ENCODE measurements around the gene SHISAL2B. TPM values are rescaled to one million over a fixed set of nuclear protein-coding genes. Genes with fewer than 3 reads are reported as not detected.

Gene SHISAL2B
- total and polyA plus RNA-seq, 4 donors: not detected

- Histone ChIP-seq H3K36me3 (ENCODE audit: control insufficient read depth in 4 of 4, insufficient read depth in 3 of 4, low read depth in 1 of 4, low read length in 3 of 4) (no peaks in the 10 kb centered on the region), H3K9ac (ENCODE audit: low read depth in 1 of 2, low read length in 2 of 2) (no peak overlapping the region), H3K4me1 (ENCODE audit: control insufficient read depth in 4 of 4, insufficient read depth in 4 of 4, low read length in 3 of 4) (no peaks in the 10 kb centered on the region), H3K27ac (ENCODE audit: low read depth in 1 of 2, low read length in 2 of 2) (no peak overlapping the region), H3K27me3 (ENCODE audit: control insufficient read depth in 4 of 4, insufficient read depth in 4 of 4, low read length in 3 of 4) (no peaks in the 10 kb centered on the region), H3K9me3 (ENCODE audit: control insufficient read depth in 4 of 4, low read length in 3 of 4) (no peaks in the 10 kb centered on the region), H3K4me3 (ENCODE audit: low read depth in 1 of 3, low read length in 3 of 3) (no peak overlapping the region)
- 98% methylated on average over 1 of the region's 1 CpG for WGBS
- TF ChIP-seq SP1 (IDR thresholded peaks at IDR 0.05) (no peak), ZBTB33 (IDR thresholded peaks at IDR 0.05) (no peak)
- DNase-seq (ENCODE audit: low spot score): no peak
Measured at GRCh38 chr5:64746446-64746845, 56.1 kb downstream of the SHISAL2B start.

GRCh38 chr5:64749385-64749784, 59.1 kb downstream of the SHISAL2B start:
- DNase-seq (ENCODE audit: low spot score): no peak
- no peak for TF ChIP-seq ATF3 (IDR thresholded peaks at IDR 0.05)
- no peaks in the 10 kb centered on the region for H3K36me3 ChIP-seq (ENCODE audit: control insufficient read depth in 4 of 4, insufficient read depth in 3 of 4, low read depth in 1 of 4, low read length in 3 of 4)
- no peak overlapping the region for H3K9ac ChIP-seq (ENCODE audit: low read depth in 1 of 2, low read length in 2 of 2)
- peaks cover 0 to 4% (median 1%) of the 10 kb centered on the region in 4 donors for H3K4me1 ChIP-seq (ENCODE audit: control insufficient read depth in 4 of 4, insufficient read depth in 4 of 4, low read length in 3 of 4)
- H3K27ac ChIP-seq (ENCODE audit: low read depth in 1 of 2, low read length in 2 of 2): no peak overlapping the region
- WGBS: 89% methylated on average over 4 of the region's 4 CpGs
- no peak overlapping the region for H3K4me3 ChIP-seq (ENCODE audit: low read depth in 1 of 3, low read length in 3 of 3)
- H3K27me3 ChIP-seq (ENCODE audit: control insufficient read depth in 4 of 4, insufficient read depth in 4 of 4, low read length in 3 of 4): no peaks in the 10 kb centered on the region
- no peaks in the 10 kb centered on the region for H3K9me3 ChIP-seq (ENCODE audit: control insufficient read depth in 4 of 4, low read length in 3 of 4)

GRCh38 chr5:64754066-64754465, 63.8 kb downstream of the SHISAL2B start:
- DNase-seq (ENCODE audit: low spot score): no peak
- no peak overlapping the region for H3K4me3 ChIP-seq (ENCODE audit: low read depth in 1 of 3, low read length in 3 of 3)
- no peaks in the 10 kb centered on the region for H3K27me3 ChIP-seq (ENCODE audit: control insufficient read depth in 4 of 4, insufficient read depth in 4 of 4, low read length in 3 of 4)
- H3K36me3 ChIP-seq (ENCODE audit: control insufficient read depth in 4 of 4, insufficient read depth in 3 of 4, low read depth in 1 of 4, low read length in 3 of 4): no peaks in the 10 kb centered on the region
- no peaks in the 10 kb centered on the region for H3K9me3 ChIP-seq (ENCODE audit: control insufficient read depth in 4 of 4, low read length in 3 of 4)
- no peak overlapping the region for H3K27ac ChIP-seq (ENCODE audit: low read depth in 1 of 2, low read length in 2 of 2)
- WGBS: 98% methylated on average over 2 of the region's 2 CpGs
- no peak overlapping the region for H3K9ac ChIP-seq (ENCODE audit: low read depth in 1 of 2, low read length in 2 of 2)
- peaks cover 0 to 4% (median 1%) of the 10 kb centered on the region in 4 donors for H3K4me1 ChIP-seq (ENCODE audit: control insufficient read depth in 4 of 4, insufficient read depth in 4 of 4, low read length in 3 of 4)
- TF ChIP-seq JUND (IDR thresholded peaks at IDR 0.05) (no peak), CTCF (IDR thresholded peaks at IDR 0.05; ENCODE audit: low read depth, low read length, missing input control) (no peak), ZBTB33 (IDR thresholded peaks at IDR 0.05) (no peak), MAX (IDR thresholded peaks at IDR 0.05) (no peak), FOXA2 (IDR thresholded peaks at IDR 0.05) (no peak), NR2F2 (IDR thresholded peaks at IDR 0.05) (no peak), YY1 (IDR thresholded peaks at IDR 0.05) (no peak), SP1 (IDR thresholded peaks at IDR 0.05) (no peak), RAD21 (IDR thresholded peaks at IDR 0.05) (no peak), TAF1 (conservative IDR thresholded peaks at IDR 0.05) (no peak), FOXA1 (IDR thresholded peaks at IDR 0.05) (no peak)
